ENCODE results near the gene CCR5.
"Not testable (repeated sequence)": the region's sequence is repeated elsewhere in the genome, so short reads cannot be mapped to it uniquely, and the experiment has no call there.

The CCR5 gene

DNA sequence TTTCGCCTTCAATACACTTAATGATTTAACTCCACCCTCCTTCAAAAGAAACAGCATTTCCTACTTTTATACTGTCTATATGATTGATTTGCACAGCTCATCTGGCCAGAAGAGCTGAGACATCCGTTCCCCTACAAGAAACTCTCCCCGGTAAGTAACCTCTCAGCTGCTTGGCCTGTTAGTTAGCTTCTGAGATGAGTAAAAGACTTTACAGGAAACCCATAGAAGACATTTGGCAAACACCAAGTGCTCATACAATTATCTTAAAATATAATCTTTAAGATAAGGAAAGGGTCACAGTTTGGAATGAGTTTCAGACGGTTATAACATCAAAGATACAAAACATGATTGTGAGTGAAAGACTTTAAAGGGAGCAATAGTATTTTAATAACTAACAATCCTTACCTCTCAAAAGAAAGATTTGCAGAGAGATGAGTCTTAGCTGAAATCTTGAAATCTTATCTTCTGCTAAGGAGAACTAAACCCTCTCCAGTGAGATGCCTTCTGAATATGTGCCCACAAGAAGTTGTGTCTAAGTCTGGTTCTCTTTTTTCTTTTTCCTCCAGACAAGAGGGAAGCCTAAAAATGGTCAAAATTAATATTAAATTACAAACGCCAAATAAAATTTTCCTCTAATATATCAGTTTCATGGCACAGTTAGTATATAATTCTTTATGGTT is at the start of gene CCR5:
TSS of gene CCR5 (plus strand) at position 108 of the 680 bp plus-strand sequence. CDS start 1,957 bp downstream, outside the sequence.
- DNase-seq (ENCODE audit: low spot score): no peak

DNA sequence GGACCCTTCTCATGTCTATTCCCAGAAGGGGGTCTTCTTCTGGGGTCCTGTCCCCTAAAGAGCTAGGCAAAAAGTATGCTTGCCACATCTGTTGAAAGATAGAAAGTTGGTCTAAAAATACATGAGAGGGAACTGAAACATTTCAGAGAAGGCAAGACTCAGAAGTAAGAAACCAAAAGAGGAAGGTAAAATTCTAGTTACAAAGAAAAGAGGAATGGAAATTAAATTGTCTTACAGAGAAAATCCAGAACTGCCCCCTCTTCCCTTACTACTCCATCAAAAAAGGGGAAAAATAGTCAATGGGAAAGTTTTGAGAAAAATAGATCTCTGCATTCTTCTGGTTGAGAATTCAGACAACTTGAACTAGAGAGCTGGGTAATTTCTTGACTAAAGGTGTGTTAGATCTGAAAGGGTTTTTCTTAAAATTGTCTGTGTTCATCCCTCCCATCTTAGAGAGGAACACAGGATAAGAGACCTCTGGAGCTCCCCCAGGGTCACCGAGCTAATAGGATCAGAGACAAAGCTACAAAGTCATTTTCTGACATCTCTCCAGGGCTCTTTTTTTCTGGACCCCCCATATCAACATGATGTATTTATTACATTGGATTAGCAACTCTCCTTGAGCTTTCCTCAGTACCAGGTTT is 49.2 kb upstream of the CCR5 start:
- DNase-seq (ENCODE audit: low spot score): no peak

DNA sequence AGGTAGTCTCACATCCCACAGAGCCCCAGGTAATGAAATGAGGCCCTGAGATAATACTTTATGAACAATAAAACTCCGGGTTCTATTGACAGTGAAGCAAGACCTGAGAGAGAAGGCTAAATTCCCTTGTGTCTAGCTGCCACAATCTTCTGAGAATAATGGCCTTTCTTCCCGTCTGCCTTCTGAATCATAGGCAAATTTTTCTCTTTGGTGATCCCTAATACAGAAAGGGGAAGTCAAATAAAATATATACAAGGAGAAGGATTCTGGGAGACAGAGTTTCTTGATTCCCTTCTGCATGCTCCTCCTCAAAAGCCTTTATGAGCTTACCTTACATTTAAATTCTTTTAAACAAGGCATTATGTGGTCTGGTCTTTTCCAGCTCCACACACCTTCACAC is 46.7 kb upstream of the CCR5 start:
- no peak for DNase-seq (ENCODE audit: low spot score)

DNA sequence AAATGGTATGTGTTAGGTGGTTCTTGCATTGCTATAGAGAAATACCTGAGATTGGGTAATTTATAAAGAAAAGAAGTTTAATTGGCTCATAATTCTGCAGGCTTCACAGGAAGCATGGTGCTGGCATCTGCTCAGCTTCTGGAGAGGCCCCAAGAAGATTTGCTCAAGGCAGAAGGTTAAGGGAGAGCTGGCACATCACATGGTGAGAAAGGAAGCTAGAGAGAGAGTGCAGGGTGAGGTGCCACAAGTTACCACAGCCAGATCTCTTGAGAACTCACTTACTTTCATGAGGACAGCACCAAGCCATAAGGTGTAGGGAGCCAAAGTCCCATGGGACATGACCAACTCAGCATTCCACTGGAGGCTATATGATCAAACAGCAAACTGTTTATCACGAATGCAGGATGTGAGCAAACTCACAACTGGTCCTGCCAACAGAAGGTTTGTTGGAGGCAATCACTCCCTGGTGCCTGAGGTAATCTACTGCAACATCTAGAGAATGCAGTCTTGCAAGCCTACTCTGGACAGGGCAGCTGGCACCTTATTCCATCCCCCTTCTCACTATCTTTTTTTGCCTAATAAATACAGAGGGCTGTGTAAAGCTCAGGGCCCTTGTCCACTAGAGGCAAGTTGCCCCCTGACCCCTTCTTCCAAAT is 45.0 kb upstream of the CCR5 start:
- DNase-seq (ENCODE audit: low spot score): no peak

DNA sequence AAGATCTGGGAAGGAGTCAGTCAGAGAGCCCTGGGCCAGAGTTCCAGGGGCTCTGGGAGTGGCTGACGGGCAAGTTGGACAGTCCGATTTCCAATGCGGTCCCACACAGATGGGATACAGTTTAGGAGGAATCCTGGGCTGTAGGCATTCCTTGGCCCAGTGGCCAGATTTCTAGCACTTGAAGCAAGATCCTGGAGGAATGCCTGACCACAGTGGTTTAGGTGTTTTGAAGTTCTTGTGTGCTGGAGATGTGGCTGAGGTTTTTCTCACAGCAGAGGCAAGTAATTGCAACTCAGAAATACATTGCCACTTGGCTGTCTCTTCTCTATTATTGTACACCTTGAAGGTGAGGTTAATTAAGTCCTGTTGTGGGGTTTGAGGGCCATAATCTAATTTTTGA is 40.1 kb upstream of the CCR5 start:
- DNase-seq (ENCODE audit: low spot score): not testable (repeated sequence)

DNA sequence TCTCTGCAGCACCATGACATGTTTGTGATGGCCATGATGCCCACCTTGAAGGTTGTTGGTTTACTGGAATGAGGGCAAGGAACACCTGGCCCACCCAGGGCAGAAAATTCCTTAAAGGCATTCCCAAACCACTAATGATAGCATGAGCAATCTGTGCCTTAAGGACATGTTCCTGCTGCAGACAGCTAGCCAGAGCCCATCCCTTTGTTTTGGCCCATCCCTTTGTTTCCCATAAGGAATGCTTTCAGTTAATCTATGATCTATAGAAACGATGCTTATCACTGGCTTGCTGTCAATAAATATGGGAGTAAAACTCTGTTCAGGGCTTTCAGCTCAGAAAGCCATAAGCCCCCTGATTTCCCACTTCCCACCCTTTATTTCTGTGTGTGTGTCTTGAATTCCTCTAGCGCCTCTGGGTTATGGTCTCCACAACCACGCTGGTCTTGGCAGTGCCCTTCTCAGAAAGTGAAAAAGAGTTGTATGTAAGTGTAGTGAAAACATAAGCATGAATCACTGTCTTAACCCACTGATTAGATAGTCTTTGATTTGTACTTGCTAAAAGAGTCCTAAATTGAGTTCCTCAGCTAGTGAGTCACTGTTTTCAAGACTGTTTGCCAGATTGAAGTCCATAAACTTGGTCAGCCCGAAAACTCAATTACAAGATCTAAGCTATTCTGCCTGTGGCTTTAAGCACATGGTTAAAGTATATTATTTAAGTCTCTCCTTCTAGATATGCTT is 35.8 kb upstream of the CCR5 start:
- no peak for DNase-seq (ENCODE audit: low spot score)

DNA sequence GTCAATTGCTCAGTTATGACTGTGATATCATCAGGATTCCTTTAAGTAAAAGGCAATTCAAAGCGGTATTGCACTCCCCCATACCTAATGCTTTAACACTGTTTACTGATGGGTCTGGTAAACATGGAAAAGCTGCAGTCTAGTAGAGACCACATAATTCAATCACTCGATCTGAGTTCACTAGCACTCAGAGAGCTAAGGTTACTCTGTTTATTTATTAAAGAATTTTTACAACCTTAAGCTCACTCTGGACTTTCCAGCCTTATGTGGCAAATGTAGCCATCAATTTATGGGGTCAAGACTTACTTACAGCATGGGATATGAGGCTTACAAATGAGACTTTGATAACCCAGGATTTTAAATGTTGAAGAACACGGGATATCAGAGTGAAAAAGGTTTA is 35.2 kb upstream of the CCR5 start:
- no peak for DNase-seq (ENCODE audit: low spot score)

DNA sequence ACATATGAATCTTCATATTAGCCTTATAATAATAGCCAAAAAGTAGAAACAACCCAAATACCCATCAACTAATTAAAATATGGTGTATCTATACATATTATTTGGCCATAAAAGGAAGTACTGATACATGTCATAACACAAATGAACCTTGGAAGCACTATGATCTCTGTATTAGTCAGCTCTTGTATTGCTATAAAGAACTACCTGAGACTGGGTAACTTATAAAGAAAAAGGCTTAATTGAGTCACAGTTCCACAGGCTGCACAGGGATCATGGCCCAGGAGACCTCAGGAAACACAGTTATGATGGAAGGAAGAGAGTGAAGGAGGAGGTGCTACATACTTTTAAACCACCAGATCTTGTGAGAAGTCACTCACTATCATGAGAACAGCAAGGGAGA is 32.8 kb upstream of the CCR5 start:
- no peak for DNase-seq (ENCODE audit: low spot score)

DNA sequence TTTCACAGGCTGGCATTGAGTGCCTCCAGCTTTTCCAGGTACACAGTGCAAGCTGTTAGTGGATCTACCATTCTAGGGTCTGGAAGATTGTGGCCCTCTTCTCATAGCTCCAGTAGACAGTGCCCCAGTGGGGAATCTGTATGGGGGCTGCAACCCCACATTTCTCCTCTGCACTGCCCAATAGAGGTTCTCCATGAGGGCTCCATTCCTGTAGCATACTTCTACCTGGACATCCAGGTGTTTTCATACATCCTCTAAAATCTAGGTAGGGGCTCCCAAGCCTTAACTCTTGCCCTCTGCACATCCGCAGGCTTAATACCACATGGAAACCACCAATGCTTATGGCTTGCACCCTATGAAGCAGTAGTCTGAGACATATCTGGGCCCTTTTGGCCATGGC is 31.9 kb upstream of the CCR5 start:
- DNase-seq (ENCODE audit: low spot score): no peak

DNA sequence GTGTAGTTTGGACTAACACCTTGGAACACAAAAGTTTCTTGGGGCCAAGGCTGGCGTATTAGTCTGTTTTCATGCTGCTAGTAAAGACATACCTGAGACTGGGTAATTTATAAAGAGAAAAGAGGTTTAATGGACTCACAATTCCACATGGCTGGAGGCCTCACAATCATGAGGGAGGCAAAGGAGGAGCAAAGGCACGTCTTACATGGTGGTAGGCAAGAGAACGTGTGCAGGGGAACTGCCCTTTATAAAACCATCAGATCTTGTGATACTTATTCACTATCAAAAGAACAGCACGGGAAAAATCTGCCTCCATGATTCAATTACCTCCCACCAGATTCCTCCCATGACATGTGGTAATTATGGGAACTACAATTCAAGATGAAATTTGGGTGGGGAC is 26.3 kb upstream of the CCR5 start:
- no peak for DNase-seq (ENCODE audit: low spot score)

DNA sequence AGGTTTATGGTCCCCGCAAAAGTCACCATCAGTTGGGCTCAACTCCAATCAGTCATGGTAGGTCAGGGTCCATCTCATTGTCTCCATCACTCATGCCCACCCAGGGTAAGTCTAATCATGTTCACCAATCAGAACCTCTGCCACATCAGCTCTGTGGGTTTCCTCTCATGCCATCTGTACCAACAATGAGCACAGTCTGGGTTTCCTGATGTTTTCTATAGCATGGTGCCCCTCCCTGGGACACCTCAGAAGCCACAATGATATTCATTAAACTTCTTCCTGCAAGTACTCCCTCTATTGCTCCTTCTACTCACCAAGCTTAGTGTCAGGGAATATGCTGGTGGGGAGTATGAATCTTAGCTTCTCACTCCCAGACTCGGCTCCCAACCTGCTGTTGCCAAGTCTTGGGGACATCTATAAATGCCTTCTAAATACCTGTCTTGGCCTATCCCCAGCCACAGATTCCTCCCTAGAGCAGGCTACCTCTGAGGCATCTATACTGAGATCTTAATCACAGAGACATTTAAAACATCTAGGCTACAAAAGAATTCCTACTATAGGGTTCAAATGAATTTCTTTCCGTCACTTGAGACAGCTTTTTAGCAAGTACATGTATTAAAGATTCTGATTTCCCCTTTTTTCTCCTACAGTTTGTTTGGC is 21.8 kb upstream of the CCR5 start:
- DNase-seq (ENCODE audit: low spot score): no peak

DNA sequence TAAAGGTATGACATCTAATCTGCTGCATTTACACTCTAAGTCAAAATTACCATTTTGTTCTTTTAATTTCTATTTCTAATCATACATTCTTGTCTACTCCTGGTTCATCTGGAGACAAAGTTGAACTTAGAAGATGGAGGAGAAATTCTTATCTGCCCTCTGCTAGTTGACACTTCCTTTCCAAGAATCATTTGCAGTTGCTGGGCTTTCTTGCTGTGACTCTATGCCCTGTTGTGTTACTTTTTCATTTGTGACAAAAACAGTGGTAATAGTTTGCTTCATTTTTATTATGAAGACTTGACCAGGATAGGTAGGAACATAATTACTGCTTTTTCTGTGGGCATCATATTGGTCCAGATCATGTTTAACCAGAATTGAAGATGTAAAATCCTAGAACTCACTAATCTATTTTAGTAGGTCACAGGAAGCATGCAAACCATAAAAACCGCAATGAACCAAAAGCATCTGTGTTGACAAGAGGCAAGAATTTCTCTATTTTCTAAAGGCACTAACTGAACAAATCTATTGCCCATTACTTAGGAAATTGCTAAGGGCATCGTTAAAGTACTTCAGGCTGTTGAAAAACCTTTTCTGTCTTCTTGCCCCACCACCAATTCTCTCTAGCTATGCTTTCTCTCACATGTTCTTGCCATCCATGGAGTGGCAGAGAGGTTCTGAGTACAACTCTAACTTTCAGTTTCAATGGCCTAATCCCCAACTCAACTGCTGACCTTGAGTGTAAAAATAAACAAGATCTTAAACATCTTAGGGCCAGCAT is 21.1 kb upstream of the CCR5 start:
- no peak for DNase-seq (ENCODE audit: low spot score)

DNA sequence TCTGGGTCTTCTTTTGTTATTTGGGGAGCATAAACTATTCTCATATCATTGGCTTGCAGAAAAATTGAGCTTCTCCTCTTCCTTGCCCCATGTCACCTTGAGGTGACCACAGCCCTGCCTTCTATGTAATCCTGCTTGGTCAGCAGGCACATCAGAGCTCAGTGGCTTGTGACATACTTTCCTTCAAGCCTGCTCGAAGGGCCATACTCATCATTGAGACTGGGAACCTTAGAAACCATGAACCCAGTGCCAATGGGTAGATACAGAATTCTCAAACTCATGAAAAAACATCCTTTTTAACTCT is 20.5 kb upstream of the CCR5 start:
- no peak for DNase-seq (ENCODE audit: low spot score)

DNA sequence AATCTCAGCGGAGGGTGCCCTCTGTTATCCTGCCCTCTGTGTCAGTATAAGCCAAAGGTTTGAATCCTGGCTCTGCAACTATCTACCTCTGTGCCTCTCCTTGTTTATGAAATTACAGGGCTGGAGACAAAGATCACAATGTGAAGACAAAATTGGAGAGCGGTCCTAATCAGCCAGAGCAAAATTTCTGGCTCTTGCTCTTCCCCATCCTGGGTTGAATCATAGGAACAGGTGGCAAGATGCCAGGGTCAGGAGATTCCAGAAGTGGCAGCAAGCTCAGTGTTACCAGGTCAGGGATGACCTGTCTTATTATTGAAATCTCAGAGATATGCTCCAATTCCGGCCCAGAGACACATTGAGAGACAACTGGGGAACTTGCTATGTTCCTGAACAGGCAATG is 19.1 kb upstream of the CCR5 start:
- DNase-seq (ENCODE audit: low spot score): no peak

DNA sequence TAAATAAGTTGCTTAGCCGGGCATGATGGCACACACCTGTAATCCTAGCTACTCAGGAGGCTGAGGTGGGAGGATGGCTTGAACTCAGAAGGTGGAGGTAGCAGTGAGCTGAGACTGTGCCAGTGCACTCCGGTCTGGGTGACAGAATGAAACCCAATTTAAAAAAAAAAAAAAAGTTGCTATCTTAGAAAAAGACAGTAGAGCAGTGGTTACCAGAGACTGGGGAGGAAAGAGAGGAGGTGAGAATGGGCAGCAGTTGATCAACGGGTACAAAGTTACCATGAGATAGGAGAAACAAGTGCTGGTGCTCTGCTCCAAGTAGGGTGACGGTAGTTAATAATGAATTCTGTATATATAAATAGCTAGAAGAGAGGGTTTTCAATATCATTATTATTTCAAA is 17.7 kb upstream of the CCR5 start:
- DNase-seq (ENCODE audit: low spot score): no peak

DNA sequence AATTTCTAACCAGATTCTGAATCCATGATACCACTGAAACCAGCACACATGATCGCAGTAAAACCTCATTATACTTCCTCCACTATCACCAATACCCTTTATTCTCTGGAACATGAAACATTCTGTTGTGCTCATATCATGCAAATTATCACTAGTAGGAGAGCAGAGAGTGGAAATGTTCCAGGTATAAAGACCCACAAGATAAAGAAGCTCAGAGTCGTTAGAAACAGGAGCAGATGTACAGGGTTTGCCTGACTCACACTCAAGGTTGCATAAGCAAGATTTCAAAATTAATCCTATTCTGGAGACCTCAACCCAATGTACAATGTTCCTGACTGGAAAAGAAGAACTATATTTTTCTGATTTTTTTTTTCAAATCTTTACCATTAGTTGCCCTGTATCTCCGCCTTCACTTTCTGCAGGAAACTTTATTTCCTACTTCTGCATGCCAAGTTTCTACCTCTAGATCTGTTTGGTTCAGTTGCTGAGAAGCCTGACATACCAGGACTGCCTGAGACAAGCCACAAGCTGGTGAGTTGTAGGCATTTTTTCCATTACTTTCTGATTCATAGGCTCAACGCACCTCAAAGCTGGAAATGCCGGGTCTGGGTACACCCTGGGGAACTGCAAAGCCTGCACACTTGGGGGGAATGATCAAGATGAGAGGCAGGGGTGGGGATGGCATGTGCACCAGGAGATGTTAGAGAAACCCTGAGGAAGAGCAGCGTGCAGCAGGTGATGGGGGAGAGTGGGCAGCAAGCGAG is 16.9 kb upstream of the CCR5 start, which contains the start of gene CCR2:
TSS of gene CCR2 (plus strand) at position 465 of the 764 bp plus-strand sequence. CDS start 3,417 bp downstream, outside the sequence.
- no peak for DNase-seq (ENCODE audit: low spot score)

DNA sequence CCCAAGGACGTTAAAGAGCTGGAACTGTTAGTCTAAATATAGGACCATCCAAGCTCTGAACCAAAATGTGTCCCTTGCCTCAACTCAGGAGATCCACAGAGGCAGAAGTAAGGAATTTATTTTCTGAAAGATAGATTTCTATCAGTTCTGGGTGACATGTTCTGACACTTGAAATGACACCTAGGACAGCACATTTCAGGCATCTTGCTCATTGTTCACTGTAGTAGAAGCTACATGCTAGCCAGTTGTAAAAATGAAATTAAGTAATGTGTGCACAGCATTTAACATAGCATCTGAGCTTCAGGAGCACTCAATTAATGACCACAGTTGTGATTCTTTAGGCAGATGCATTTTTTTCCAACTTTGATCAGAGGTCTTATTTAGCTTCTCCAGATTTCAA is 16.3 kb upstream of the CCR5 start:
- DNase-seq (ENCODE audit: low spot score): no peak

DNA sequence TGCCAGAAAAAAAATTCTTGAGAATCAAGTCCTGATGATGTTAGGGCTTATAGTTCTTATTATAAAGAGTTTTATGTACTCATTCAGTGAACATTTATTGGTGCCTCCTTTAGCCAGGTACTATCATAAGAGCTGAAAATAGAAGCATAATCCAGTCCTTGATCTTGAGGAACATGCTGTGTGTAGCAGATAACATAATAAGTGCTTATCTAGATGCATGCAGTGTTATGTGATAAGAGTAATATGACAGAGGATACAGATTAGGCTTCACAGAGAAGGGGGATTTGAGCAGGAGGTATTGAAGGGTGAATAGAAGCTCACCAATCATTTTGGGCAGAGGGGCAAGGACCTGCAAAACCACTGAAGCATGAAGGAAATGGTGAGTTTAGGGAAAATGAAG is 15.8 kb upstream of the CCR5 start:
- no peak for DNase-seq (ENCODE audit: low spot score)

DNA sequence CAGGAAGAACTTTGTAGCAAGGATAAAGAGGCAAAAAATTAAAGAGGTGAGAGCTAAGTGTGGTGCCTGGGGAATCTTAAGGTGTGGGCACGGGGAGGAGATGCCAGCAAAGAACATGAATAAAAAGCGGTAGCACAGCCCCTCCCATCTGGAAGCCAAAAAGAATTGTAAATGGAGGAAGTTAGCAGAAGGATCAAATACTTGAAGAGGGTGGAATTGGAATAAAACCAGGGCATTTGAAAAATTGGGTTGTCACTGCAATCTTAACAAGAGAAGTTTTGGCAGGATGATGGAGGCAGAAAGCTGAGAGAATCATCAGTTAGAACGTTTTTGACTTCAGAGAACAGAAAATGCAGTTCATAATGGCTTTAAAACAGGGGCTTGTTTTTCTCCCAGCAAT is 14.5 kb upstream of the CCR5 start:
- no peak for DNase-seq (ENCODE audit: low spot score)

DNA sequence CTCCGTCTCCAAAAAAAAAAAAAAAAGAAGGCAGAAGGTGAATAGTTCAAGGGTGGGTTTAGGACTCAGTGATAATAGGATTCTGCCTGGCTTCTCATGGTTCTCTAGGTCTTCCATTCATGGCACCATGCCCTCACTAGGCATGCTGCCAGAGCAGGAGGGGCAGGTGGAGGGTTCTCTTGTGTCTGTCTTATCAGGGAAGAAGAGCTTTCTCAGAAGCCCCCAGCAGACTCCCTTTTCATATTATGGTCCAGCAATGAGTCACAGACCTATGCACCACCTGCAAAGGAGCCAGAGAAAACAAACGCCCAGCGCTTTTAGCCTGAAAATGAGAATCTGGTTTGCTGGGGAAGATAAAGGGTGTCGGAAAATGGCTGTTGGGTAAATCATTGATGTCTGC is 13.8 kb upstream of the CCR5 start:
- no peak for DNase-seq (ENCODE audit: low spot score)

DNA sequence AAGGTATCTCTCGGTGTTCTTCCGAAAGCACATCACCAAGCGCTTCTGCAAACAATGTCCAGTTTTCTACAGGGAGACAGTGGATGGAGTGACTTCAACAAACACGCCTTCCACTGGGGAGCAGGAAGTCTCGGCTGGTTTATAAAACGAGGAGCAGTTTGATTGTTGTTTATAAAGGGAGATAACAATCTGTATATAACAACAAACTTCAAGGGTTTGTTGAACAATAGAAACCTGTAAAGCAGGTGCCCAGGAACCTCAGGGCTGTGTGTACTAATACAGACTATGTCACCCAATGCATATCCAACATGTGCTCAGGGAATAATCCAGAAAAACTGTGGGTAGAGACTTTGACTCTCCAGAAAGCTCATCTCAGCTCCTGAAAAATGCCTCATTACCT is 12.3 kb upstream of the CCR5 start:
- no peak for DNase-seq (ENCODE audit: low spot score)
